ENCODE measurements around the gene ARHGAP45.
A peak's percentile ranks its signal among the peaks of the same experiment; 100 is the strongest.
"Not testable (repeated sequence)": the region's sequence is repeated elsewhere in the genome, so short reads cannot be mapped to it uniquely, and the experiment has no call there.

ARHGAP45 gene

GRCh38 chr19:1106841-1107660, 40.1 kb downstream of the ARHGAP45 start:
- peak; percentile 76 for DNase-seq

- DNase-seq = no peak
These were observed 40.8 kb downstream of the ARHGAP45 start for GRCh38 chr19:1107661-1108261.

- DNase-seq = no peak
These were observed 41.5 kb downstream of the ARHGAP45 start for GRCh38 chr19:1108291-1109031.

GRCh38 chr19:1109032-1109551, 42.1 kb downstream of the ARHGAP45 start:
- DNase-seq = no peak

DNA sequence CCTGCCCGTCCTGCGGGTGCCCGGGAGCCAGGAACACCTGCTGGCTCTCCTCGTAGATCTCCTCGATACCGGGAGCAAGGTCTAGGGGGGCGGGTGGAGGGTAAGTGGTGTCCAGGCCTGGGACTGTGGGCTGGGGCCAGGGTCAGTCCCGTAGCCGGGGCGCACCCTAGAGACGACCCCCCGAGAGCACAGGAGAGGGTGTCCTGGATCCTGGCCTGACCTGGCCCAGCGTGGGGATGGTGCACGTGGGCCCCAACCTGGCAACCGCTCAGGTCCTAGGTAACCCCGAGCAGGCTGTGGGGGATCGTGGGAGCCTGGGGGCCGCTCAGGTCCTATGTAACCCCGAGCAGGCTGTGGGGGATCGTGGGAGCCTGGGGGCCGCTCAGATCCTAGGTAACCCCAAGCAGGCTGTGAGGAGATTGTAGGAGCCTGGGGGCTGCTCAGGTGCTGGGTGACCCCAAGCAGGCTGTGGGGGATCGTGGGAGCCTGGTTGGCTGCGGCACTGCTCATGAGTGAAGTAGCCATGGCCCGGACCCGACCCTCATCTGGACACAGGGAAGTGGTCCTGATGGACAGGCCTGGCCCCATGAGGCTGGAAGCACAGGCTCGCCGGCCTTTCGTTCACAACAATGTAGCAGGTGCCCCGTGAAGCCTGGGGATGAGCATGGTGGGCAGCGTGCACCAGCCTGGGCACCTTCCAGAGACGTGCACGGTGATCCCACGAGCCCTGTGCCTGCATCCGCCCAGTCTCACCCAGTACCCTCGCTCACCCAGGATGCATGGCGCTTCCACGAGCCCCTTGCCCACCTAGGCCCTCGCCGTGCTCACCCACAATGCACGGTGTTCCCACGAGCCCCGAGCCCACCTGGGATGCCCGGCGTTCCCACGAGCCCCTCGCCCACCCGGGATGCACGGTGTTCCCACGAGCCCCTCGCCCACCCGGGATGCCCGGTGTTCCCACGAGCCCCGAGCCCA, 43.0 kb downstream of the ARHGAP45 start:
- DNase-seq = no peak

GRCh38 chr19:1110809-1111640, 44.1 kb downstream of the ARHGAP45 start:
- DNase-seq = peak; percentile 52

- no peak for DNase-seq
These were observed 44.8 kb downstream of the ARHGAP45 start for GRCh38 chr19:1111641-1112267.

DNA sequence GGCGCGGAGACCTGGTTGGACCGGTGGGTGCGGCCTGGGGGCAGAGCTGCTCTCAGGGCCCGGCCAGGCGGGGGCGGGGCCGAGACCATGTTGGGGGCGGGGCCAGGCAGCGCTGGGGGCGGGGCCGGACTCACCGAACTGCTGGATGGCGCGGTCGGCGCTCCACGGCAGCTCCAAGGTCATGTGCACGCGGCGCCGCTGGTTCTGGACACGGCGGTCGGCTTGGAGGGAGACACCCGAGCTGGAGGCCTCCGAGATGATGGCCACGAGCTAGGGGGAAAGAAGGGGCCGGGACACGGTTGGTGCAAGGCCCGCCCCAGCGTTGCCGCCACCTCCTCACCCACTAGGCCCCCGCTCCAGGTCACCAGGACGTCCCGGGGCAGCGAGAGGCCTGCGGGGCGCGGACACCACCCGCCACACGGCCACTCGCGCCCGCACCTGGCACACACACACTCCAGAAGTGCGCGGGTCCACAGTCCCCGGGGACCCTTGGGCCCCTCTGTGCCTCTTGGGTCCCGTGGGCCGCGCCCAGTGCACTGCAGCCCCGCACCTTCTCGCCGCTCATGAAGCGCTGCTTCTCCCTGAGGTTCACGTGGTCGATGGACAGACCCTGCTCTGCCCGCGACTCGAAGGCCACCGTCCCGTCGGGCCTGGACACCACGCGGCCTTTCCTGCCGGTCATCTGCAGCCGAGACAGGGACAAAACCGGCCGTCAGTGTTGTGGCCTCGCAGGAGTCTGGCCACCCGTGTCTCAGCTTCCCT, 45.5 kb downstream of the ARHGAP45 start:
- no peak for DNase-seq

GRCh38 chr19:1113030-1113985, 46.3 kb downstream of the ARHGAP45 start:
- peak; percentile 76 for DNase-seq

GRCh38 chr19:1113986-1114483, 47.1 kb downstream of the ARHGAP45 start:
- DNase-seq = no peak

- not testable (repeated sequence) for DNase-seq
These were observed 47.8 kb downstream of the ARHGAP45 start for GRCh38 chr19:1114728-1115127.

- DNase-seq = no peak
These were observed 48.9 kb downstream of the ARHGAP45 start for GRCh38 chr19:1115646-1116420.

GRCh38 chr19:1116726-1117581, 50.0 kb downstream of the ARHGAP45 start:
- no peak for DNase-seq

DNA sequence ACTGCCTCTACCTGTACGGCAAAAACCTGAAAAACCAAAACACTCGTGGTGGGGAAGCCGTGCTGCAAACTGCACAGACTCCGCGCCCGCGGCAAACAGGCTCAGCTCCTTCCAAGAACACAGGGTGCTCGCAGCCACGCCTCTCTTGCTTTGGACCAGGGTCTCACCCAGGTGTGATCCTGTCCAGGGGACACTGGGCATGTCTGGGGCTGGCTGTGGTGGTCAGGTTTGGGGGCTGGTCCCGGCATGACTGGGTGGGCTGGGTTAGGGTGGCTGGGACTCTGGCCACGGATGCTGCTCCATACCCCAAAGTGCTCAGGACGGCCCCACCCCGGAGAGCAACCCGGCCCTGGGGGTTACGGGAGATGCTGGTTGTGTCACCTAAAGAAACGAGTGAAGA, 50.7 kb downstream of the ARHGAP45 start:
- DNase-seq = no peak

GRCh38 chr19:1118999-1119398, 52.0 kb downstream of the ARHGAP45 start:
- DNase-seq = no peak

GRCh38 chr19:1119475-1120217, 52.7 kb downstream of the ARHGAP45 start:
- no peak for DNase-seq

Data from NCI-H226 (cell line).